HG02763 (cell line): ENCODE measurements around the gene NEAT1.

Experiments used
- ATAC-seq: cut with Tn5 transposase; IDR thresholded peaks from one replicate; pipeline ENCODE4 v1.9.1; 2021; ENCODE audit warnings: mild to moderate bottlenecking, moderate library complexity; ENCODE audit not compliant: unreplicated experiment

The NEAT1 gene

GRCh38 chr11:65389294-65389980 lies 33.2 kb upstream of the NEAT1 start:
- ATAC-seq = no peak

GRCh38 chr11:65390099-65390941 lies 32.3 kb upstream of the NEAT1 start:
- no peak for ATAC-seq

- ATAC-seq = no peak
These were observed 31.6 kb upstream of the NEAT1 start for GRCh38 chr11:65390996-65391395.

GRCh38 chr11:65392186-65392829 lies 30.3 kb upstream of the NEAT1 start:
- no peak for ATAC-seq

GRCh38 chr11:65392899-65393298 lies 29.7 kb upstream of the NEAT1 start:
- no peak for ATAC-seq

- ATAC-seq = no peak
These were observed 29.0 kb upstream of the NEAT1 start for GRCh38 chr11:65393513-65394079.

- ATAC-seq = no peak
These were observed 28.5 kb upstream of the NEAT1 start for GRCh38 chr11:65394125-65394536.

- no peak for ATAC-seq
These were observed 26.6 kb upstream of the NEAT1 start for GRCh38 chr11:65395961-65396530.

GRCh38 chr11:65396769-65397745 lies 25.5 kb upstream of the NEAT1 start:
- no peak for ATAC-seq

- no peak for ATAC-seq
These were observed 24.2 kb upstream of the NEAT1 start for GRCh38 chr11:65398362-65398910.

- ATAC-seq = no peak
These were observed 23.3 kb upstream of the NEAT1 start for GRCh38 chr11:65399249-65399648.

- ATAC-seq = no peak
These were observed 22.8 kb upstream of the NEAT1 start for GRCh38 chr11:65399845-65400244.

GRCh38 chr11:65400307-65401072 lies 22.1 kb upstream of the NEAT1 start:
- ATAC-seq = no peak

GRCh38 chr11:65401073-65401802 lies 21.4 kb upstream of the NEAT1 start:
- no peak for ATAC-seq

- no peak for ATAC-seq
These were observed 20.8 kb upstream of the NEAT1 start for GRCh38 chr11:65401803-65402248.

GRCh38 chr11:65402790-65403189 lies 19.8 kb upstream of the NEAT1 start:
- no peak for ATAC-seq

- ATAC-seq = no peak
These were observed 18.9 kb upstream of the NEAT1 start for GRCh38 chr11:65403607-65404121.

- ATAC-seq = no peak
These were observed 18.4 kb upstream of the NEAT1 start for GRCh38 chr11:65404210-65404609.
